Endothelial cell of umbilical vein (primary cell): ENCODE measurements around the gene LRRC8D. TPM values are rescaled to one million over a fixed set of nuclear protein-coding genes. Genes with fewer than 3 reads are reported as not detected.

Source experiments
- BruUV-seq: library from RNA; stranded (reverse); fragments of 400-500 nt; replicated peaks from 2 replicates; lab custom pipeline; 2021; lab: Mats Ljungman, UMichigan
- CTCF ChIA-PET: fragments of 300-600, 350-600 bp; sonication (Branson Sonifier 250); formaldehyde crosslinking; loops from one replicate; lab custom pipeline; 2021; ENCODE audit warnings: antibody characterized with exemption, inconsistent platforms; lab: Charles Lee
- POLR2A ChIA-PET: fragments of 300-600, 350-600 bp; sonication (Branson Sonifier 250); formaldehyde crosslinking; loops from one replicate; lab custom pipeline; 2021; ENCODE audit warnings: antibody characterized with exemption, inconsistent platforms; lab: Charles Lee
- DNase-seq: peaks from one replicate; pipeline ENCODE4 v3.0.0-alpha.2; 2011; ENCODE audit warnings: low read depth, low spot score
- FAIRE-seq: peaks from 2 replicates; lab custom pipeline; 2011; peaks lifted over from hg19 to GRCh38; lab: Jason Lieb, UNC
- H2AFZ ChIP-seq: 2 replicates; pipeline ENCODE4 v1.6.0; 2012; ENCODE audit warnings: low read depth, low read length, control low read depth, inconsistent platforms
- H3K27ac ChIP-seq: 2 replicates; pipeline ENCODE4 v1.5.1; 2011; ENCODE audit warnings: low read depth, mild to moderate bottlenecking, control low read depth, low read length, moderate library complexity; ENCODE audit not compliant: insufficient read depth
- H3K27me3 ChIP-seq, 2 experiments: 2 replicates each; pipeline versions ENCODE4 v1.6.0 to v1.6.1; 2011; ENCODE audit warnings: low read length in 2 of 2, mixed read lengths in 1 of 2; ENCODE audit not compliant: control insufficient read depth in 2 of 2, insufficient read depth in 2 of 2
- H3K36me3 ChIP-seq, 2 experiments: 2 replicates in 1 of 2; 3 replicates in 1 of 2; pipeline ENCODE4 v1.5.1; 2011; ENCODE audit warnings: low read length in 2 of 2, mild to moderate bottlenecking in 1 of 2, moderate library complexity in 1 of 2; ENCODE audit not compliant: control insufficient read depth in 2 of 2, insufficient read depth in 2 of 2; ENCODE audit errors: extremely low read depth in 1 of 2
- H3K4me1 ChIP-seq: 3 replicates; pipeline ENCODE4 v1.5.1; 2011; ENCODE audit warnings: mild to moderate bottlenecking, low read length; ENCODE audit not compliant: control insufficient read depth, insufficient read depth; ENCODE audit errors: extremely low read depth
- H3K4me2 ChIP-seq: 2 replicates; pipeline ENCODE4 v1.6.1; 2011; ENCODE audit warnings: low read length, control low read depth, mixed read lengths; ENCODE audit not compliant: insufficient read depth
- H3K4me3 ChIP-seq, 3 experiments: fragments of 200-600 bp in 1 of 3; sonication (generic), shearing (Covaris generic) in 1 of 3; replicated peaks in 1 of 3; 2 replicates each; pipeline ENCODE4 v1.5.1; 2011 to 2016; ENCODE audit warnings: control low read depth in 3 of 3, low read length in 3 of 3, mild to moderate bottlenecking in 2 of 3, inconsistent platforms in 1 of 3, low read depth in 1 of 3, moderate library complexity in 1 of 3; ENCODE audit not compliant: insufficient read depth in 1 of 3
- H3K79me2 ChIP-seq: 2 replicates; pipeline ENCODE4 v1.6.0; 2012; ENCODE audit warnings: low read length, inconsistent platforms; ENCODE audit not compliant: control insufficient read depth, insufficient read depth
- H3K9ac ChIP-seq: replicated peaks from 2 replicates; pipeline ENCODE3; 2011; ENCODE audit warnings: low read length, control low read depth; ENCODE audit not compliant: insufficient read depth; ENCODE audit errors: extremely low read depth
- H3K9me1 ChIP-seq: replicated peaks from 3 replicates; pipeline ENCODE4 v1.6.0; 2011; ENCODE audit warnings: mild to moderate bottlenecking, low read length; ENCODE audit not compliant: control insufficient read depth, insufficient read depth; ENCODE audit errors: extremely low read depth
- H3K9me3 ChIP-seq: replicated peaks from 2 replicates; pipeline ENCODE4 v1.5.1; 2012; ENCODE audit warnings: low read length, inconsistent platforms; ENCODE audit not compliant: control insufficient read depth, insufficient read depth
- H4K20me1 ChIP-seq: replicated peaks from 2 replicates; pipeline ENCODE3; 2011; ENCODE audit warnings: mild to moderate bottlenecking, low read length; ENCODE audit not compliant: control insufficient read depth, insufficient read depth; ENCODE audit errors: extremely low read depth
- EZH2 ChIP-seq: IDR thresholded peaks from 2 replicates; pipeline ENCODE4 v1.6.1; 2012; ENCODE audit warnings: borderline replicate concordance, low read depth, mild to moderate bottlenecking, moderate library complexity, low read length, inconsistent platforms; ENCODE audit not compliant: severe bottlenecking
- FOS ChIP-seq: IDR thresholded peaks from 2 replicates; pipeline ENCODE4 v1.6.1; 2011; ENCODE audit warnings: mild to moderate bottlenecking, low read length, moderate library complexity, borderline replicate concordance; ENCODE audit not compliant: insufficient read depth
- GATA2 ChIP-seq: IDR thresholded peaks from 2 replicates; pipeline ENCODE4 v1.7.0; 2011; ENCODE audit warnings: low read depth, mild to moderate bottlenecking, moderate library complexity, mixed read lengths, low read length; ENCODE audit not compliant: insufficient read length, insufficient read depth
- JUN ChIP-seq: IDR thresholded peaks from 2 replicates; pipeline ENCODE4 v1.6.1; 2011; ENCODE audit warnings: borderline replicate concordance, low read depth; ENCODE audit not compliant: insufficient read length, insufficient read depth
- MYC ChIP-seq: IDR thresholded peaks from one replicate; pipeline ENCODE4 v1.6.1; 2011; ENCODE audit warnings: mild to moderate bottlenecking, low read depth, low read length
- POLR2A ChIP-seq: IDR thresholded peaks from 2 replicates; pipeline ENCODE4 v1.6.1; 2012; ENCODE audit warnings: low read depth, mild to moderate bottlenecking, control low read depth, low read length
- POLR2AphosphoS5 ChIP-seq: IDR thresholded peaks from 2 replicates; pipeline ENCODE4 v1.6.1; 2012; ENCODE audit warnings: low read depth, mild to moderate bottlenecking, control low read depth, low read length, moderate library complexity; ENCODE audit not compliant: insufficient read depth
- dilution Hi-C: fragments of 300-500 bp; cut with MboI; formaldehyde crosslinking; loops from one replicate; pipeline ENCODE4 v1.15.0; 2019; ENCODE audit warnings: low sequenced_read_pairs; ENCODE audit not compliant: extremely low pct_ligation_motif_present
- intact Hi-C: fragments of 100-400 bp; cut with micrococcal nuclease; formaldehyde crosslinking; loops from one replicate; pipeline ENCODE4 v1.10.0; 2022
- polyA plus RNA-seq, 4 experiments: library from polyadenylated mRNA; depleted of rRNA in 3 of 4; stranded (reverse) in 3 of 4; unstranded in 1 of 4; fragments of >200 nt; gene quantifications; 2 replicates each; pipeline versions ENCODE4 v1.2.1 to v1.2.3, GENCODE V29; 2011 to 2012; ENCODE audit warnings: missing spikeins in 1 of 4
- total RNA-seq: library from RNA; stranded (reverse); gene quantifications from 2 replicates; pipeline ENCODE4 v1.2.3, GENCODE V29; 2021
- TF ChIP-seq, protein P1 (sequence below): IDR thresholded peaks from 2 replicates; pipeline ENCODE4 v1.6.1; 2011; ENCODE audit not compliant: insufficient read depth, insufficient read length
- TF ChIP-seq, protein P2 (sequence below), 2 donors: IDR thresholded peaks; 1 replicate in 1 of 2; 2 replicates in 1 of 2; pipeline ENCODE4 v1.5.1; 2011; ENCODE audit warnings: low read length in 2 of 2, mild to moderate bottlenecking in 2 of 2, moderate library complexity in 2 of 2, control low read depth in 1 of 2, inconsistent platforms in 1 of 2, low read depth in 1 of 2; ENCODE audit not compliant: insufficient read depth in 1 of 2; ENCODE audit errors: extremely low read depth in 1 of 2

LRRC8D gene
- total and polyA plus RNA-seq, 2 donors (not counting 3 experiments of a cell fraction or from before 2014, with no cell fraction given), result 31.9 to 37.7 TPM

DNA sequence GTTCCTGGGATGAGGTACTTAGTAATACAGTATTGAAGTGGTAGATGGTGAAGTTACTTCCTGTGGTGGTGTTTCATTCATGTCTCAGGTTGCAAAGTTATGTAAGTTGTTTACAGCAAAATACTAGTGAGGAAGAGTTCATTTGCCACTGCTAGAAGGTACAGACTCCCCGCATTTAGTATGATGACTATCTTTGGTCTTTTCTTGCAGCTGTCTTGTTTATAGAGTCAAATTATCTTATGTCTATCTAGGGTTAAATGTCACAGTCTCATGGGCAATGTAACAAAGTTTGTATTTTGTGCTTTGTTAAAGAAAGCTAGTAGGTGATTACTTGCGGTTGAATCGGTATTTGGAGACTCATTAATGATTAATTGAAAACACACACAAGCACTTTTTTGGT, 50.2 kb downstream of the LRRC8D start:
- TF ChIP-seq GATA2 (no peak), FOS (no peak), EZH2 (no peak), POLR2A (no peak), POLR2AphosphoS5 (no peak), JUN (no peak), MYC (no peak)
- TF ChIP-seq, protein P1, sequence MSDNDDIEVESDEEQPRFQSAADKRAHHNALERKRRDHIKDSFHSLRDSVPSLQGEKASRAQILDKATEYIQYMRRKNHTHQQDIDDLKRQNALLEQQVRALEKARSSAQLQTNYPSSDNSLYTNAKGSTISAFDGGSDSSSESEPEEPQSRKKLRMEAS, result no peak
- TF ChIP-seq, protein P2, sequence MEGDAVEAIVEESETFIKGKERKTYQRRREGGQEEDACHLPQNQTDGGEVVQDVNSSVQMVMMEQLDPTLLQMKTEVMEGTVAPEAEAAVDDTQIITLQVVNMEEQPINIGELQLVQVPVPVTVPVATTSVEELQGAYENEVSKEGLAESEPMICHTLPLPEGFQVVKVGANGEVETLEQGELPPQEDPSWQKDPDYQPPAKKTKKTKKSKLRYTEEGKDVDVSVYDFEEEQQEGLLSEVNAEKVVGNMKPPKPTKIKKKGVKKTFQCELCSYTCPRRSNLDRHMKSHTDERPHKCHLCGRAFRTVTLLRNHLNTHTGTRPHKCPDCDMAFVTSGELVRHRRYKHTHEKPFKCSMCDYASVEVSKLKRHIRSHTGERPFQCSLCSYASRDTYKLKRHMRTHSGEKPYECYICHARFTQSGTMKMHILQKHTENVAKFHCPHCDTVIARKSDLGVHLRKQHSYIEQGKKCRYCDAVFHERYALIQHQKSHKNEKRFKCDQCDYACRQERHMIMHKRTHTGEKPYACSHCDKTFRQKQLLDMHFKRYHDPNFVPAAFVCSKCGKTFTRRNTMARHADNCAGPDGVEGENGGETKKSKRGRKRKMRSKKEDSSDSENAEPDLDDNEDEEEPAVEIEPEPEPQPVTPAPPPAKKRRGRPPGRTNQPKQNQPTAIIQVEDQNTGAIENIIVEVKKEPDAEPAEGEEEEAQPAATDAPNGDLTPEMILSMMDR (IDR thresholded peaks at IDR 0.05; ENCODE audit: extremely low read depth in 1 of 2, insufficient read depth in 1 of 2, low read depth in 1 of 2, low read length in 2 of 2), result no peak
- no TSS peak for BruUV-seq
- ChIA-PET POLR2A (no interaction called here), CTCF (no interaction called here)
- no peak for DNase-seq
- no peaks in the 10 kb centered on the region for H4K20me1 ChIP-seq
- H3K9me3 ChIP-seq, result no peaks in the 10 kb centered on the region
- H3K4me2 ChIP-seq, result no peak overlapping the region
- H3K36me3 ChIP-seq, result peaks cover 0 to 2% of the 10 kb centered on the region in 2 experiments
- H3K9ac ChIP-seq, result no peak overlapping the region
- dilution Hi-C loops, result no loop called here
- H3K27me3 ChIP-seq, result no peaks in the 10 kb centered on the region
- H3K9me1 ChIP-seq, result no peaks in the 10 kb centered on the region
- no peak overlapping the region for H3K27ac ChIP-seq
- intact Hi-C loops, result loop anchor here (5.0 kb wide), 1 partner anchor 36 kb away; no protein-coding TSS in a partner anchor
- FAIRE-seq, result no peak
- H3K4me3 ChIP-seq, result no peak overlapping the region
- peaks cover 14% of the 10 kb centered on the region for H3K4me1 ChIP-seq
- peaks cover 18% of the 10 kb centered on the region for H3K79me2 ChIP-seq
- H2AFZ ChIP-seq, result no peak overlapping the region
